GM18520 (cell line): ENCODE measurements around the gene PRR7.

Experiments
- ATAC-seq: cut with Tn5 transposase; IDR thresholded peaks from one replicate; pipeline ENCODE4 v1.9.1; 2021; ENCODE audit not compliant: unreplicated experiment

PRR7 gene

DNA sequence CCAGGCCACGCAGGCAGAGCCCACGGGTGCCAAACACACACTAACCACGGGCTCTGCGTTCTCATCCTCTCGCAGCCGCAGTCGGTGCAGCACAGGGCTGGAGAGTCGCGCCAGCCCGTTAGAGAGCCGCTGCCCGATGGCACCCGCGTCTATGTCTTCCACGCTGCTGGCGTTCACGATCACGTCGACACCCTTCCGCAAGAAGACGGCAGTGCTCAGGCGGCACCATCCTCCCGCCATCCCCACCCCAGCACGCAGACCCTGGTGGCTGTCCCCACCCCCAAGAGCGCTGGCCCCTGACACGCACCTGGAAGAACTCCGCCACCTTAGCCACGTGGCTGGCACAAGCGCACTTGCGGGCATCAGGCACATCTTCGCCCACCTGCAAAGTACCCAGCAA, 20.8 kb downstream of the PRR7 start:
- no peak for ATAC-seq

DNA sequence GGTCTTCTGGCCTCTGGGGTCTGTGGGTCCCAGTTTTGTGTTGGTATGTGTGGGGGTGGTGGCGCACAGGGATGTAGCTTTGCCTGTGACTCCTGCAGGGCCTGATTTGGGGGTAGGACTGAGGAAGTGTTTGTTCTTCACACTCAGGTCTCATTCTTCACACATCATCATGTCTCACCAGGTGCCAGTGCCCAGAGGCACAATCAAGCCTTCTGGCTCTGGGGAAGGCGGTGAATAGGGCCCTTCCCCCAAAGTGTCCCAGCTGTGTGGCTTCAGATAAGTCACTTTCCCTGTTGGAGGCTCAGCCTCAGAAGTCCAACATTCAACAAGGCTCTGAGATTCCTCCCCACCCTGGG, 21.7 kb downstream of the PRR7 start:
- no peak for ATAC-seq

DNA sequence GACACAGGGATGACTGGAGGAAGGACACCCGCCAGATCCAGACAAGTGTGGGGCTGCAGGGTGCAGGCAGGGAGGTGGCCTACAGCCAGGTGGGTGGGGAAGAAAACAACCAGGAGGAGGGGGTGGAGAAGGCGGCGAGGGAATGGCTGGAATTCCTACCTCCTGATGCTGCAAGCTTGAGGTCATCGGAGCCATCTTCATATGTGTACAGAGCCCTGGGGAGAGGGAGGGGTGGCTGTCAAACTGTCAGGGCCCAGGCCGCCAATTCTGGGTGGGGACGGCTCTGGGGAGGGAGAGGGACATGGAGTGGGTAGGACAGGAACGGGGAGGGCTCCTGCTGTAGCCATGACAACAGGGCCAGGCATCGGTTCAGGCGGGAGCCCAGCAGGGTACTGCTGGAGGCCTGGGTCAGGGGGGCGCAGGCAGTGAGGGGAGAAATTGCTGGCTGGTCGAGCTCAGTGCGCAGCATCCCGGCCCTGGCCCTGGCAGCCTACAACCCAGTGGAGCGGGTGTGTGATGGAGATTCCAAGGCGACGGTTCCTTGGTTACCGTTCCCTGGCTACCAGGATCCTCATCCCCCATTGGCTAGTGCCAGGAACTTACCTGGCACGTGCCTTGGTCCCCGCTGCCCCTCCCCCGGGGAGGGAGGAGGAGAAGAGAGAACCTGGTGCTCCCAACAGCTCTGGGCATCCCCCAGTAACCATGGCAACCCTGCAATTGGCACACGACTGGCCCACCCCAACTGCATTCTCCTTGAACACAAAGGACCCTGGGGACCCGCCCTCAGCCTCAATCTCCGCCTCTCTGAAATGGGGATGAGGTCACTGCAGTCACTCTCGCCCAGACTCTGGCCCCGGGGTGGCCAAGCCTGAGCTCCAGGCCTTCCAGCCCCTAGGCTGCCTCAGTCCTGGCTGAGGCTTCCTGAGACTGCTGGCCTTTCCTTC, 22.3 kb downstream of the PRR7 start:
- ATAC-seq, result no peak

DNA sequence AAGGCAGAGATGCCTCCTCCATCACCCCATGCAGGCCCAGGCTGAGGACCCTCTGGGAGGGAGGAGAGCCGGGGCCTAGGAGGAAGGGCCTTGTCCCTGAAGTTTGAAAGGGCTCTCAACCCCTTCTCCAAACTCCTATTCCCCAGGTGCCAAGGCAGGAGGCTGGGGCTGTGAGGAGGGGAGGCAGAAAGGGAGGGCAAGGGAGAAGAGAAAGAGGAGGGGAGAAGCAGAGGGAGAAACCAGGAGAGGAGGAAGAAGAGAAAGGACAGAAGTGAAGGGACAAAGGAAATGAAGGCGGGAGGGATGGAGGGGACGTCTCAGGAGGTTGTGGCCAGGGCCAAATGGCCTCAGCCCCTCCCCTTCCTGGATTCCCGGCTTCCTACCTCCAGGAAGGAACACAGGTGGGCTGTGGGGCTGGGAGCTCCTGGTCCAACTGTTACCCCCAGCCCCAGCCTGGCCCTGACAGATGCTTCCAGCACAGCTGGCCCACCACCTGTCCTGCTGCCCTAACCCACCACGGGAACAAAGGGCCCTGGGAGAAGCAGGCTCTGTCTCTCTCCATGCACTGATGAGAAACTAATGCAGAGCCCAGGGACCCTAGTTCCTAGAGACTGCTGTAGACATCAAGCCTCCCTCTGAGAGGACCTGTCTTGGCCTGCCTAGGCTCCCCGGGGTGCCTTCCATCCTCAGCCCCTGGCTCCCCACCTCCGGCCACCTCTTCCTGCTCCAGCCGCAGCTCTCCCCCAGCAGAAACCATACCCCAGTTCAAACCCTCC, 23.3 kb downstream of the PRR7 start:
- ATAC-seq, result no peak

DNA sequence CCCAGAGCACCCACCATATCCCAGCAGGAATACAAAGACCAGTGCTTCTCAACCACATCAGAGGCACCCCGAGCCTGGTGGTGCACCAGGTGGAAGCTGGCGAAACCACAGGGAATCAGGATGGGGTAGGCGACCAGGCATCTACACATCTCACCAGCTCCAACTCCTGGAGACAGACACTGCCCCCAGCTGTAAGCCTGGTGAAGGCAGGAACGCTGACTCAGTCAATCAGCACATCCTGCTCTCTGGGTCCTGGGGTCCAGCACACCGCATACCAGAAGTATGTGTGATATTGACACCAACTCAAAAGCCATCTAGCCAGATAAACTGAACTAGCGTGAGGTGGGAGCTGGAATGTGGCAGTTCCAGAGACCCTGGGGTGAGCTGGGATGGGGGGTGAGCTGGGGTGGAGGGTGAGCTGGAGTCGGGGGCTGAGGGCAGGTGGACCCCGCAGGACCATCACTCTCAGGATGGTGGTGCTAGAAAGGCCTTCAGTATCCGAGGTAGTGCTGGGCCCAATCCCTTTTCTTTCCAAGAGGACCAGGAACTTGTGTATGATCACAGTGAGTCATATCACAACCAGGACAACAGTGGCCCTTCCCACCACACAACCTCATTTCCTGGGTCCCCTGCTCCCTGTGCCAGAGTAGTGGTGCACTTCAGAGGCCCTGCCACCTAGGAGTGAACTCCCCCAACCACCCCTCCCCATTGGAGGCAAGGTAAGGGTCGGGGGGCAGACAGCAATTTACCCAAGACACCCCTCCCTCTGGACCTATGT, 24.3 kb downstream of the PRR7 start:
- ATAC-seq, result no peak

DNA sequence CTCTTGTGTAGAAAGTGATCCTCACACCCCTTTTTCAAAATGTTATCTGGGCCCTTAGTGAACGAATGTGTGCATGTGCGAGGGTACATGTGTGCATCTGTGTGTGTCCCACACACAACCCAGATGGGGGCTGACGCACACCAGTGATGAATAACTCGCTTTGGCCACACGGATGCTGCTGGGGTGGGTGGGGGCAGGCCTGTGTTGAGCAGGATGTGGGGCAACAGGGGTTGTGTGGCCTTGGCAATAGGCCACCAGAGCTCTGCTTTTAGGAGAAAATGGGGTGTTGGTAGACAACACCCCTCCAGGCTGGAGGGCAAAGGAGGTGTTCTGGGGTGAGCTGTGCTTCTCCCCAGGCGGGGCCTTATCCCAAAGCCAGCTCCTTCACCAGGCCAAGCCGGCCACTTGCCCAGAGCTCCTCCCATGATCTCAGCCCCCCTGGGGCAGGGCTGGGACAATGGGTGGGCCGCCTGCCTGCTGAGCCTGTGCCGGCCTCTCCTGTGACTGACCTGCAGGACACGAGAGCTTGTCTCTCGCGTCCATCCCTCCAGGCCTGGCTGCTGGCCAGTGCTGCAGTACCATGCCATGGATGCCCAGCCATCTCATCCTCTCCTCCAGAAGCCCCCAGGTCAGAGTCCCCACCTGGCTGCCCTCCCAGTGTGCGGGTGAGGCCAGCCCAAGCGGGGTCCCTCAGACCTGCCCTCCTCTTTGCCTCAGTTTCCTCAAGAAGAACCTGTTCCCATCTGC, 25.2 kb downstream of the PRR7 start:
- no peak for ATAC-seq

DNA sequence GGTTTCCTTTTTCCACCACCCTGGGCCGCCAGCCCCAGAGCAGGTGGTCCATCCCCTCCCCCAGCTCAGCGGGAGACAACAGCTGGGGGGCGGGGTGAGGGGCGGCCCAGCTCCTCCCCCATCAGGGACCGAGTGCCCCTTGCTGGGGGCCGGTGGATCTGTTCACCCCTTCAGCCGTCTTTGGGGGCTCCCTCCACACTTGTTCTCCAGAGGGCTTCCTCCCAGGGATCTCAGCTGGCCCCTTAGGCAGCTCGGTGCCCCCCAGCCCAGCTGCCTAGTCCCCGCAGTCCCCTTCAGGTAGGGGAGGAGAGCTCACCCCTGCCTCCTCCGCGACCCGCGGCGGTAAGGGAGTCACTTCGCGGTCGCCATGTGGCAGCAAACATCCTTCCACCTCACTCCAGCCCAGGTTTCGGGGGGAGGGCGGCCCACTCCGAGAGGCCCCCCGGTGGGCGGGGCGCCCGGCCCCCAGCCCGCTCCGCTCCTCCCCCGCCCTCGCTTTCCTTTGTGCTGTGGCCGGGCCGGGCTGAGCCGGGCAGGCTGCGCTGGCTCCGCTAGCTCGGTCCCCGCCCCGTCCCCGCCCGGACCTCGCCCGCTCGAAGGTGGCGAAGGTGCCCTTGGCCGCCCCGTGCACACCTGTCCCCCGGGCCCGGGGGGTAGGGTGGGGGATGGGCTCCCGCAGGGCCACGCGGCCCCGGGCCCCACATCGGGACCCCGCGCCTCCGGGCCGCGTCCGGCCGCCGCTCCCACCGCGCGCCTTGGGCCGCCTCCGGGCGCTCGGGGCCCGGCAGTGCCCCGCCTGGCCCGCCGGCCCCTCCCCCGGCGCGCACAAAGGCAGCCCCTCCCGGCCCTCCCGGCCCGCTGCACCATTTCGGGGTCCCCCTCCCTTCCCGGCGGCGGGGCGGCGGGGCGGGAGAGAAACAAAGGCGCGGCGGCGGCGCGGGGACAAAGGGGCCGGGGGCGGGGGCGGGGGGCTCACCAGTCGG, 26.1 kb downstream of the PRR7 start:
- no peak for ATAC-seq

DNA sequence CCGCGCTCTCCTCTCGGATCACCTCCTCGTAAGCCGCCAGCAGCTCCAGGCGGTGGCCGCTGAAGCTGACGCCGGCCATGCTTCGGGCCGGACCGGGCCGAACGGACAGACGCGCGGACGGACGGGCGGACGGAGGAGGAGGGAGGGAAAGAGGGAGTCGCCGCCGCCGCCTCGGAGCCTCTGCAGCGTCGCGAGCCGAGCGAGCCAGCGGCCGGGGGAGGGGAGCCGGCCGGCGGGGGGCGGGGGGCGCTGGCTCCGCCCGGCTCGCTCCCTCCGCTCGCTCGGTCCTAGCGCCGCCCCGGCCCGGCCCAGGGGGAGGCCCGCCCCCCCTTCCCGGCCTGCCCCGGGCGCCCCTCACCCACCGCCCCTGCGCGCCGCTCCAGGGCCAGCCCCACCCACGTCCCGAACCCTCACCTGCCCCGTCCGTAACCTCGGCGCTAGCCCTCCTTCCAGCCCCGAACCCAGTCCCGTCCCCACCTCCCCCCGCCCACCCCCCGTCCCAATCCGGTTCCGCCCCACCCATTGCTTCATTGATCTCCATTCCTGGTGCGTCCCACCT, 26.9 kb downstream of the PRR7 start, which contains the start of gene DBN1:
DBN1 (minus strand) TSS at position 192 of the 559 bp plus-strand sequence; CDS start at position 79, 113 bp downstream.
- no peak for ATAC-seq

DNA sequence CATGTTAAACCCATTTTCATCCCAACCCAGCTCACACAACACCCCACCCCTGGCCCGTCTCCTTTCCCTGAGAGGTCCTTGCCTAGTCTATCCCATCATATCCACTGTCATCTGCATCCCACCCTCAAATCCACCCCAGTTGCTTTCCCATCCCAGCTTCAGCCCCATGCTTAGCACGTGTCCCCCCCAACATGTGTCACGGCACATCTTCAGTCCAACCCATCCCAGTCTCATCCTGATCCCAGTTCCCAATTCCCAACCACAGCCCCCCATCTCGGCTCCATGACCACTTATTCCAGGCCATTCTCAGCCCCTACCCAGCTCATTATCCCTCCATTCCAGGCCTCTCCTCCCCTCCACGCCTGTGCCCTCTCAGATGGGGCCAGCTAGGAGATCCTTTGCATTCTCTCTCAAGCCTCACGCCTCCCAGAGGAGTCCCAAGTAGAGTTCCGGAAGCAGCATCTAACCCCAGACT, 27.4 kb downstream of the PRR7 start:
- ATAC-seq, result no peak

DNA sequence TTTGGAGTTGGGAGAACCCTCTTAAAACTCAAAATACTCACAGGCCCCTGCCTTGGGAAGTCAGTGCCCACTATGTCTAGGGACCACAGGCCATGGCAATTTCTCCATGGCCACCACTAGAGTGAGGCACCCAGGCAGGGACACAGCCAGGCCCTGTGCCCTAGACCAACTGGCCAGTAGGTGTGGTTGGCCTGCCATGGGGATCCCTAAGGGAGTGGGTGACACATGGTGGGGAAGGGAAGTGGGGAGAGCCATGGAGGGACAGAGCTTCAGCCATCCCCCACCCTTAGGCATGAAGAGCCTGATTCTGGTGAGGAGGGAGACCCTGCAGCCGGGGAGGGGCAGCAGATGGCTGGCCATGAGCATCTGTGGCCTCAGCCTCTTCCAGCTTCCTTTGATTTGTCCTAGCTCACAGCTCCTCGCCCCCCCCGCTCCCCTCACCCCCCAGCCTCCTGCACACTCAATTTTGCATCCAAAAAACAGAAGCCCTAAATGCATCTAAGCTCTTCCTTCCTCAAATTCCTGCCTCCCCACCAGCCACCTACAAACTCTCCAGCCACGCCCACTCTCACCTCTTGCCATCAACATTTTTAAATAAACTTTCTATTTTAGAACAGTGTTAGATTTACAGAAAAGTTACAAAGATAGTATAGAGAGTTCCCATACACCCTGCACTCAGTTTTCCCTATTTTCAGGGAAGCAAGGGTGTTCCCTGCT, 28.4 kb downstream of the PRR7 start:
- ATAC-seq, result no peak

DNA sequence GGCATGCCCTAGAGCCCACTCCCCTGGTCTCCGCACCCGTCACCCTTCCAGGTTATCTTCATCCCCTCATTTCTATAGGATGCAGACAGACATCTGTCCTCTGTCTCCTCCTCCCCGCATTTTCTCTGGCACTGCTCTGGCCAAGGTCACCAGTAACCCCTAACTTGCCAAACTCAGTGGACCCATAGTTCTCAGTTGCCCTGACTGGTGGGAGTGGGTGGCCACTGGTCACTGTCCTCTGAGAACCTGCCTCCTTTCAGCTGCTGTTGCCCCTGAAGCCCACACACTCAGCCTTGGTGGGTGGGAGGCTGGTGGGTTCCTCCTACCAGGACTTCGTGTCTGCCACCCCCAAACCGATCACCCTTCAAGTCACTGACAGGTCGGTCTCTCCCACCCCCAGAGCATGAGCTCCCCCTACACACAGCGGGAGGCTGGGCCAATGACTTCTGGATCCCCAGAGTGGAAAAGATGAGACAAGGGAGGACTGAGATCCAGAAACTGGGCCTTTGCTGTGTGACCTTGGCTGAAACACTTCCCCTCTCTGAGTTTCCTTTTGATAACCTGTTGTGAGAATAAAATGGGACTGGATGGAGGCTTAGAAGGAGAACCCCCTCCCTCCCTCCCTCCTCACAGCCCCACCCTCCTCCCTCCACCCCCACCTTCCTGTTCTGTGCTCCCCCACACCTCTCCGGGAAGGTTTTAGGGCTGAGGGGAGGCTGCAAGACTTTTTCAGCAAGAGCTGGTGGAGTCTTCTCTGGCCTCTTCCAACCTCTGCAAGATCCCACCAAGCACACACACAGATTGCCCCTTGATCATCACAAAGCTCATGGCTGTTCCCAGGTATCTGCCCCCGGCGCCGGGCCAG, 29.2 kb downstream of the PRR7 start:
- no peak for ATAC-seq

DNA sequence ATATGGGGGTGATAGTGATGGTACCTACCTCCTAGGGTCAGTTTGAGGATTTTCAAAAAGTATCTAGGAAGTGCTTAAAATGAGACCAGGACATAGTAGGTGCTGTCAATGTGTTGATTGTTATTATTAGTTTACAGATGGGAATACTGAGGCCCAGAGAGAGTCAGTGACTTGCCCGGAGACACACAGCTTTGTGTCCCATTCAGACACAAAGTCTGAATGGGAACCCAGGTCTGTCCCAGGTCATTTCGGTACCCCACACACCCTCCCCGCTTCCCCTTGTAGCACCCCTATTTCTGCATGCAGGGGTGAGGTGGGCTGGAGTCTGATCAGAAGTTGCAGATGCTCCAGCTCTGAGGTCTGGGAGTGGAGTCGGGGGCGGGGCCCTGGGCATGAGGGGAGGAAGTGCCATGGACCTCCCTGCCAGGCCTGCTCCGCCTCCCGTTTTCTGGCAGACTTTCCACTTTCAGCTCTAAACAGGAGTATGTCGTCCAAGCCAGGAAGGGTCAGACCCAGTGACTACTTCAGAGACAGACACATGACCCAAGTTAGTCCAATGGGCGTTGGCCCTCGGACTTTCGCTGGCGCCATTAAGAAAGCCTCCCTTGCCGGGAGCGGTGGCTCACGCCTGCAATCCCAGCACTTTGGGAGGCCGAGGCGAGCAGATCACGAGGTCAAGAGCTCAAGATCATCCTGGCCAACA, 30.1 kb downstream of the PRR7 start:
- ATAC-seq, result no peak

DNA sequence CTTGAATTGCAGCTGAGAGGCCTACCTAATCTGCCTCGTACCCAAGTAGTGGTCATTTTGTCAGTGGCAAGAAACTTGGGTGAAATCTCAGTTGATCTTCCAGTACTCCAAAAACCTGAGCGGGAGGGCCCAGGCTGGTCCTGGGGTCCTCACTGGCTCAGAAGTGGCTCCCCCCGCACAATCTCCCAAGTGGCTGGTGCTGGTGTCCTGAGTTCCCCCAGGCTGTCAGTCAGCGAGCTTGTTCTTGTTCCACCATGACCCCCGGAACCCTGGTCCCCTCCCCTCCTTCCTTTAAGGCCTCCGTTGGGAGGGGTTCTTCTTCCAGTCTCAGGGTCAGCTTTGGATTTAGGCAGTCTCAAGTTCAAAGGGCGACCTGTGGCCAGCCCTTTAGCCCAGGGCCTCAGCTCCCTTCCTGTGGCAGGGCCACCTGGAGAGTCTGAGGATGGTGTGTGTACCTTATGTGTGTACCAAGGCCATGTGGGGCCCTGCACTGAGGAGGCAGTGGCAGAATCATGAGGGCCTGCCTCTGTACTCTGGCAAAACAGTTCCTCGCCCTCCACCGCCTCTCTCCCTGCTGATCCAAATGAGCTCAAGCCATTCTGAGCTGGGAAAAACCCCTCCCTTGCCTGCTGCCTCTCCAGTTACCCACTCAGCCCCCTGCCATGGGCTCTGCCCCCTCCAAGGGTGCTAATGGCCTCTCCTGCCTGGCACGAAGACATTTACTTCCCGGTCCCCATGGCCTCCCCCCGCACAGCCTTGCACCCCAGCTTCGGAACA, 31.3 kb downstream of the PRR7 start:
- no peak for ATAC-seq

DNA sequence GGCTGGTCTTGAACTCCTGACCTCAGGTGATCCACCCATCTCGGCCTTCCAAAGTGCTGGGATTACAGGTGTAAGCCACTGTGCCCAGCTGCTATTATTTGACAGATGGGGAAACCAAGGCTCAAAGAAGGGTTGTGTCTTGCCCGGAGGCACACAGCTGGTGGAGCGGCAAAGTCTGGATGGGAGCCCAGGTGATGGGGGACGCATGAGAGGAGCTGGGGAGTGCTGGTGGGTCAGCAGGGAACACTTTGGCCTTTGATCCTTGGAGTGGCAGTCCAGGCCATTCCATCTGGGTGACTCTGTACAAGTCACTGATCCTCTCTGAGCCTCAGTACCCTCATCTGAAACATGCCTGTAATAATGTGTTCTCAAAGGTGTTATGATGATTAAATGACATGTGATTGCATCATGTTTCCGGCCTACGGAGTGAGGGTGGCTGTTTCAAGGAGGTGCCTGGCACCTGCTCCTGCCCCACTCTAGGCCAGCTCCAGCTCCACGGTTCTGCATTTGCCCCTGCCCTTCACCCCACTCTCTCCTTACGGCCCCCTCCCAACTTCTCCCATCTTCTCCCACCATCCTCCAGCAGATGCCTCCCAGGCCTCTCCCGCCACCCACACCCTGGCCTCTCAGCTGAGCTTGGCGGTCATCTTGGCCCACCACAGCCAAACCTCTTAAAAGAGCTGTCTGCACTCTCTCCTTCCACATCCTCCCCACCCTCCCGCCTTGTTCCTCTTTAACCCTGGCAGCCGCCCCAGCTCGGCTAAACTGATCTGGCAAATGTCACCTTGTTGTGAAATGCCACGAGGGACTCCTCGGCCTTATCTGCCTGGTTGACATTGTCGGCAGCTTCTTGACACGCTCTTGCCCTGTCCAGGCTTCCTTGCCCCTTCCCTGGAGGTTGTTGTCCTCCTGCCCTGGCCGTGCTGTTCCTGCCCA, 32.4 kb downstream of the PRR7 start:
- no peak for ATAC-seq

DNA sequence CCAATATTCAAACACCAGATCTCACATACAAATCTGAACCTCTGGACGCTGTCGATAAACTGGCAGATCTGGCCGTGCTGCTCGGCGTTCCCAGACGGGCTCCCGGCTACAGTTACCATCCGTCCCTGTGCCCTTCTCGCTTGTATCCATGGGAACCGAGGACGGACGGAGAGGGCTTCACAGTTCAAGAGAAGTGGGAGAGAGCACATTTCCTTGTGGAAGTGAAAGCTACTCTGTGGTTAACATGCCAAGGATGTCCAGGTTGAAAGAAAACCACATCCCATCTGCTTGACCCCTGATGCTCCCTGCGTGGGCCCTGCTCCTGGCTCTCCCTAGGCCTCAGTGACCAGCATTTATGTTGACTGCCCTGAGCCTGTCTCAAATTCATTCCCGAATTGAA, 33.2 kb downstream of the PRR7 start:
- ATAC-seq, result no peak
